SU-DHL-6 (cell line): ENCODE data around the gene MYO7A.

Experiments
- H2AFZ ChIP-seq: fragments of 200-600 bp; sonication (generic); 2 replicates; pipeline ENCODE4 v1.6.1; 2014; ENCODE audit warnings: low read depth, mild to moderate bottlenecking, moderate library complexity, mixed read lengths, antibody characterized with exemption, low read length; ENCODE audit not compliant: severe bottlenecking
- H3F3A ChIP-seq: fragments of 200-600 bp; shearing (Covaris generic); 2 replicates; pipeline ENCODE4 v1.6.0; 2016; ENCODE audit warnings: antibody characterized with exemption, mild to moderate bottlenecking; ENCODE audit not compliant: insufficient read depth
- H3K27ac ChIP-seq: fragments of 200-600 bp; sonication (generic); 2 replicates; pipeline ENCODE4 v1.5.1; 2016; ENCODE audit warnings: low read depth, mild to moderate bottlenecking, low read length, moderate library complexity, mixed read lengths
- H3K27me3 ChIP-seq: fragments of 200-600 bp; sonication (generic), shearing (Covaris generic); 2 replicates; pipeline ENCODE4 v1.6.0; 2014; ENCODE audit warnings: mild to moderate bottlenecking, low read length
- H3K36me3 ChIP-seq: fragments of 200-600 bp; sonication (generic); 2 replicates; pipeline ENCODE4 v1.6.1; 2014; ENCODE audit warnings: mild to moderate bottlenecking, low read length, mixed read lengths
- H3K4me2 ChIP-seq: fragments of 300-600, 200-600 bp; shearing (Covaris generic), sonication (generic); 2 replicates; pipeline ENCODE4 v1.6.0; 2014; ENCODE audit warnings: low read length, low read depth, mild to moderate bottlenecking; ENCODE audit not compliant: poor library complexity, severe bottlenecking
- H3K4me3 ChIP-seq: fragments of 200-600 bp; sonication (generic); 2 replicates; pipeline ENCODE4 v1.5.1; 2014; ENCODE audit warnings: antibody characterized with exemption, low read length, mild to moderate bottlenecking, mixed read lengths; ENCODE audit not compliant: insufficient read depth, poor library complexity, severe bottlenecking
- H3K79me2 ChIP-seq: fragments of 200-600 bp; sonication (generic); 2 replicates; pipeline ENCODE4 v1.6.1; 2014; ENCODE audit warnings: mild to moderate bottlenecking, low read length, moderate library complexity; ENCODE audit not compliant: insufficient read depth
- H3K9ac ChIP-seq: fragments of 200-600 bp; sonication (generic); 2 replicates; pipeline ENCODE4 v1.7.0; 2014; ENCODE audit warnings: mild to moderate bottlenecking, low read length
- H3K9me2 ChIP-seq: fragments of 200-600 bp; sonication (generic); replicated peaks from 2 replicates; pipeline ENCODE4 v1.6.1; 2014; ENCODE audit warnings: low read length; ENCODE audit not compliant: insufficient read depth
- H3K9me3 ChIP-seq: fragments of 200-600 bp; sonication (generic); 2 replicates; pipeline ENCODE4 v1.6.1; 2014; ENCODE audit warnings: low read length, mixed read lengths; ENCODE audit not compliant: insufficient read depth
- H4K20me1 ChIP-seq: fragments of 200-600 bp; sonication (generic); 2 replicates; pipeline ENCODE4 v1.6.1; 2014; ENCODE audit warnings: low read depth, mild to moderate bottlenecking, antibody characterized with exemption, low read length, moderate library complexity, mixed read lengths
- CTCF ChIP-seq: fragments of 200-600 bp; sonication (generic); IDR thresholded peaks from one replicate; pipeline ENCODE4 v1.5.1; 2017; ENCODE audit warnings: antibody characterized with exemption, mild to moderate bottlenecking, low read length, moderate library complexity; ENCODE audit not compliant: insufficient read depth, poor library complexity, severe bottlenecking
- EZH2phosphoT487 ChIP-seq: fragments of 200-600 bp; sonication (generic), shearing (Covaris generic); conservative IDR thresholded peaks from 2 replicates; pipeline ENCODE4 v1.6.1; 2018; ENCODE audit warnings: mild to moderate bottlenecking, antibody characterized with exemption, low read length, moderate library complexity, mixed read lengths

The MYO7A gene

GRCh38 chr11:77191429-77191822 lies 63.4 kb downstream of the MYO7A start:
- no peak overlapping the region for H3K9ac ChIP-seq

GRCh38 chr11:77191823-77192495 lies 63.9 kb downstream of the MYO7A start:
- Histone ChIP-seq H4K20me1 (no peaks in the 10 kb centered on the region), H3K9me2 (no peaks in the 10 kb centered on the region), H2AFZ (no peak overlapping the region), H3K79me2 (no peaks in the 10 kb centered on the region), H3K9ac (no peak overlapping the region), H3K36me3 (no peaks in the 10 kb centered on the region), H3K4me2 (no peak overlapping the region), H3K4me3 (no peak overlapping the region), H3K27me3 (no peaks in the 10 kb centered on the region), H3K27ac (no peak overlapping the region), H3F3A (no peaks in the 10 kb centered on the region), H3K9me3 (no peaks in the 10 kb centered on the region)
- TF ChIP-seq CTCF (peak; percentile 81), EZH2phosphoT487 (no peak)

More at GRCh38 chr11:77191429-77191822, 63.4 kb downstream of the MYO7A start:
- H3K27ac ChIP-seq: no peak overlapping the region
- no peak overlapping the region for H3K4me2 ChIP-seq
- no peaks in the 10 kb centered on the region for H4K20me1 ChIP-seq
- no peaks in the 10 kb centered on the region for H3F3A ChIP-seq
- H3K9me3 ChIP-seq: no peaks in the 10 kb centered on the region
- no peaks in the 10 kb centered on the region for H3K9me2 ChIP-seq
- H2AFZ ChIP-seq: no peak overlapping the region
- no peaks in the 10 kb centered on the region for H3K79me2 ChIP-seq
- H3K36me3 ChIP-seq: no peaks in the 10 kb centered on the region
- H3K27me3 ChIP-seq: no peaks in the 10 kb centered on the region
- TF ChIP-seq EZH2phosphoT487 (no peak), CTCF (no peak)
- H3K4me3 ChIP-seq: no peak overlapping the region

GRCh38 chr11:77193167-77193566 lies 65.1 kb downstream of the MYO7A start:
- no peaks in the 10 kb centered on the region for H3K9me2 ChIP-seq
- no peaks in the 10 kb centered on the region for H3K36me3 ChIP-seq
- H3K4me3 ChIP-seq: no peak overlapping the region
- H3K27me3 ChIP-seq: no peaks in the 10 kb centered on the region
- no peak overlapping the region for H2AFZ ChIP-seq
- H3K79me2 ChIP-seq: no peaks in the 10 kb centered on the region
- no peak overlapping the region for H3K27ac ChIP-seq
- no peaks in the 10 kb centered on the region for H3F3A ChIP-seq
- no peak overlapping the region for H3K4me2 ChIP-seq
- no peaks in the 10 kb centered on the region for H3K9me3 ChIP-seq
- TF ChIP-seq CTCF (no peak), EZH2phosphoT487 (no peak)
- H3K9ac ChIP-seq: no peak overlapping the region
- no peaks in the 10 kb centered on the region for H4K20me1 ChIP-seq
